Heart right ventricle (tissue), 16 donors: Measurements from ENCODE around the gene SH3PXD2B. TPM values are rescaled to one million over a fixed set of nuclear protein-coding genes. Genes with fewer than 3 reads are reported as not detected.
"Not testable (repeated sequence)": the region's sequence is repeated elsewhere in the genome, so short reads cannot be mapped to it uniquely, and the experiment has no call there.

ENCODE experiments used
- ATAC-seq, 8 donors: fragments of 200-7000 bp; cut with Tn5 transposase; one replicate each; pipeline ENCODE4 v1.9.1; 2020; ENCODE audit warnings: mild to moderate bottlenecking in 8 of 8, moderate library complexity in 8 of 8, moderate number of reproducible peaks in 1 of 8
- DNase-seq, 2 donors: peaks; one replicate each; pipeline ENCODE4 v3.0.0-alpha.2; 2020
- H3K27ac ChIP-seq, 10 donors: fragments of 200-600 bp; sonication (generic) in 2 of 10; one replicate each; pipeline versions ENCODE4 v1.5.0 to v1.8.0; 2020 to 2022; ENCODE audit warnings: mild to moderate bottlenecking in 3 of 10
- H3K27me3 ChIP-seq, 7 donors: fragments of 200-600 bp; one replicate each; pipeline ENCODE4 v1.8.0; 2021 to 2022; ENCODE audit warnings: mild to moderate bottlenecking in 2 of 7
- H3K36me3 ChIP-seq, 9 donors: fragments of 200-600 bp; sonication (generic) in 1 of 9; one replicate each; pipeline versions ENCODE4 v1.5.0 to v1.8.0; 2020 to 2022; ENCODE audit warnings: mild to moderate bottlenecking in 2 of 9
- H3K4me1 ChIP-seq, 9 donors: fragments of 200-600 bp; sonication (generic) in 1 of 9; one replicate each; pipeline versions ENCODE4 v1.5.0 to v1.8.0; 2020 to 2022; ENCODE audit warnings: mild to moderate bottlenecking in 4 of 9
- H3K4me3 ChIP-seq, 10 donors: fragments of 200-600 bp; sonication (generic) in 2 of 10; one replicate each; pipeline versions ENCODE4 v1.5.0 to v1.8.0; 2020 to 2022; ENCODE audit warnings: mild to moderate bottlenecking in 7 of 10, moderate library complexity in 2 of 10
- H3K9me3 ChIP-seq, 11 donors: fragments of 200-600 bp in 10 of 11; sonication (generic) in 2 of 11; one replicate each; pipeline versions ENCODE4 v1.5.0 to v1.8.0; 2013 to 2022; ENCODE audit warnings: mild to moderate bottlenecking in 2 of 11, control low read depth in 1 of 11, moderate library complexity in 1 of 11
- CTCF ChIP-seq, 9 donors: fragments of 200-600 bp; sonication (generic) in 2 of 9; IDR thresholded peaks; one replicate each; pipeline versions ENCODE4 v1.5.0 to v1.8.0; 2021 to 2022; ENCODE audit warnings: antibody characterized with exemption in 9 of 9, mild to moderate bottlenecking in 5 of 9, moderate library complexity in 1 of 9
- WGBS, 2 donors: extraction: QIAGEN DNeasy Blood & Tissue Kit; methylation state at CpG; one replicate each; pipeline ENCODE4 v1.1.7; 2013; ENCODE audit warnings: inconsistent platforms in 1 of 2; 5-methylcytosine and 5-hydroxymethylcytosine counted together
- intact Hi-C, 10 donors: fragments of 100-400 bp; cut with DNase I; formaldehyde crosslinking; loops; one replicate each; pipeline versions ENCODE4 v1.11.1 to v1.14.2; 2022
- polyA plus RNA-seq, 2 donors: library from polyadenylated mRNA; stranded (reverse); fragments of 200-250 nt; gene quantifications; one replicate each; pipeline ENCODE4 v1.2.3, GENCODE V29; 2013
- total RNA-seq, 10 donors: library from RNA; stranded (reverse); fragmentation: NEBNext Ultra II Directional in 3 of 10; extraction: Animal tissue kit (Norgen Biotek cat#: 25700) in 3 of 10; gene quantifications; one replicate each; pipeline versions ENCODE4 v1.2.1 to v1.2.4, GENCODE V29; 2021 to 2023
- donor health status: Arrhythmogenic right ventricular cardiomyopathy.
- donor health status: ischemic (EF 13 %, LVEDD 7.1; RV severe dilation, severe dysfunction).
- donor health status: healthy with polysubstance abuse.
- donor health status: DM: no; HTN: yes; CAD: no.
- donor health status: DM: no; HTN: no; CAD: no.
- donor health status: ischemic (EF 25% LVEDD 6.9; RV normal size, moderate dysfunction).
- donor health status: ischemic (EF 25% LVEDD 5.7; RV mildly dilated, moderate dysfunction).
- donor health status: healthy.
- donor health status: DM: yes; HTN: yes; CAD: no.
- donor health status: Ischemic cardiomyopathy.
- donor health status: ischemic (EF 35%, LVEDD 5.7; RV mildly dilated, moderate dysfunction).
- donor health status: nonischemic (EF 11% LVEDD 7.7; RV severe dilation, severe dysfunction).
- donor health status: DM: yes; HTN: yes; CAD: no.
- donor health status: PGD.
- donor health status: ischemic (EF 29% LVEDD 5.4; RV normal size, mild dysfunction).
- donor health status: nonischemic (EF 23%, LVEDD 6.1; RV moderate dilation, normal function).

SH3PXD2B gene
- total and polyA plus RNA-seq, 12 donors = 1.8 to 12.5 (median 5.5) TPM

DNA sequence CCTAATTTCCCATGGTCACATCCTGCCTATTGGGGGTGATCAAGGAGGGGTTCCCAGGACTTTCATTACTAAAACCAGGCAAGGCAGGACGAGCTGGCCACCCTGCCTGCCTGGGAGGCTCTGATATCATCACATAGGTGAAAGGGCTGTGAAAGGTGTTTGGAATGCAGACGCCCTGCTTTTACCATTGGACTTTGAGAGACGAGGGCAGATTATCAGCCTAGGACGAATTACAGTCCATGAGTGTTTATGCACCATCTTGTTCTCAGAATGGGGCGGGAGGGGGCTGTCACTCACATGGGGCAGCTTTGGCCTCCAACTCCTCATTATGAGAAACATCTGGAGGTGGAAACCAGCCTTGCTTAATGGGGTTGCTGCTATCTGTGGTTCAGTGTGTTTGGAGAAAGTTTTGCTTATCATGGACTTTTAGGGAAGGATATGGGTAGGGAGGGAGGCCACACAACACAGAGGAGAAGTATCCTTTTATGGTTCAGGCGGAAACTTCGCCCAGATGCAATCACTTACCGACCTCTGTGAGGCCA is 101.0 kb downstream of the SH3PXD2B start:
- intact Hi-C loops = loop anchor here in 1 of 10 donors (10.0 kb wide), 1 partner anchor 91 kb away; no protein-coding TSS in a partner anchor
- ATAC-seq (no peak), DNase-seq (no peak)
- no peak overlapping the region for H3K27ac ChIP-seq
- peaks cover 0 to 15% (median 0%) of the 10 kb centered on the region in 9 donors for H3K4me1 ChIP-seq
- peaks cover 0 to 92% (median 12%) of the 10 kb centered on the region in 9 donors for H3K36me3 ChIP-seq
- WGBS, 2 donors = 84 to 86% methylated on average over 8 of the region's 8 CpGs
- no peak for TF ChIP-seq CTCF (IDR thresholded peaks at IDR 0.05)
- H3K4me3 ChIP-seq = no peak overlapping the region
- H3K27me3 ChIP-seq = no peaks in the 10 kb centered on the region
- no peaks in the 10 kb centered on the region for H3K9me3 ChIP-seq

DNA sequence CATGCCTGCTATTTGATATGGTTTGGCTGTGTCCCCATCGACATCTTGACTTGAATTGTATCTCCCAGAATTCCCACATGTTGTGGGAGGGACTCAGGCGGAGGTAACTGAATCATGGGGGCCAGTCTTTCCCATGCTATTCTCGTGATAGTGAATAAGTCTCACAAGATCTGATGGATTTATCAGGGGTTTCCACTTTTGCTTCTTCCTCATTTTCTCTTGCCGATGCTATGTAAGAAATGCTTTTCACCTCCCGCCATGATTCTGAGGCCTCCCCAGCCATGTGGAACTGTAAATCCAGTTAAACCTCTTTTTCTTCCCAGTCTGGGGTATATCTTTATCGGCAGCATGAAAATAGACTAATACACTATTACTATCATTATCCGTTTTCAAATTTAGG is 101.8 kb downstream of the SH3PXD2B start:
- not testable (repeated sequence) for DNase-seq, H3K27ac ChIP-seq, H3K9me3 ChIP-seq, ATAC-seq, H3K4me3 ChIP-seq, H3K27me3 ChIP-seq
- peaks cover 0 to 15% (median 0%) of the 10 kb centered on the region in 9 donors for H3K4me1 ChIP-seq
- peaks cover 0 to 92% (median 10%) of the 10 kb centered on the region in 9 donors for H3K36me3 ChIP-seq
- 92 to 93% methylated on average over 7 of the region's 7 CpGs for WGBS, 2 donors
- intact Hi-C loops = loop anchor here in 1 of 10 donors (10.0 kb wide), 1 partner anchor 92 kb away; no protein-coding TSS in a partner anchor

- ATAC-seq = no peak
- no peaks in the 10 kb centered on the region for H3K27me3 ChIP-seq
- 97 to 98% methylated on average over 3 of the region's 3 CpGs for WGBS, 2 donors
- no peak overlapping the region for H3K27ac ChIP-seq
- H3K4me3 ChIP-seq = no peak overlapping the region
- peaks cover 0 to 92% (median 10%) of the 10 kb centered on the region in 9 donors for H3K36me3 ChIP-seq
- intact Hi-C loops = loop anchor here in 1 of 10 donors (10.0 kb wide), 1 partner anchor 93 kb away; no protein-coding TSS in a partner anchor
- no peak for DNase-seq
- no peaks in the 10 kb centered on the region for H3K9me3 ChIP-seq
- no peak for TF ChIP-seq CTCF (IDR thresholded peaks at IDR 0.05)
- peaks cover 0 to 13% (median 0%) of the 10 kb centered on the region in 9 donors for H3K4me1 ChIP-seq
Observed at GRCh38 chr5:172351240-172351778, 103.0 kb downstream of the SH3PXD2B start.

DNA sequence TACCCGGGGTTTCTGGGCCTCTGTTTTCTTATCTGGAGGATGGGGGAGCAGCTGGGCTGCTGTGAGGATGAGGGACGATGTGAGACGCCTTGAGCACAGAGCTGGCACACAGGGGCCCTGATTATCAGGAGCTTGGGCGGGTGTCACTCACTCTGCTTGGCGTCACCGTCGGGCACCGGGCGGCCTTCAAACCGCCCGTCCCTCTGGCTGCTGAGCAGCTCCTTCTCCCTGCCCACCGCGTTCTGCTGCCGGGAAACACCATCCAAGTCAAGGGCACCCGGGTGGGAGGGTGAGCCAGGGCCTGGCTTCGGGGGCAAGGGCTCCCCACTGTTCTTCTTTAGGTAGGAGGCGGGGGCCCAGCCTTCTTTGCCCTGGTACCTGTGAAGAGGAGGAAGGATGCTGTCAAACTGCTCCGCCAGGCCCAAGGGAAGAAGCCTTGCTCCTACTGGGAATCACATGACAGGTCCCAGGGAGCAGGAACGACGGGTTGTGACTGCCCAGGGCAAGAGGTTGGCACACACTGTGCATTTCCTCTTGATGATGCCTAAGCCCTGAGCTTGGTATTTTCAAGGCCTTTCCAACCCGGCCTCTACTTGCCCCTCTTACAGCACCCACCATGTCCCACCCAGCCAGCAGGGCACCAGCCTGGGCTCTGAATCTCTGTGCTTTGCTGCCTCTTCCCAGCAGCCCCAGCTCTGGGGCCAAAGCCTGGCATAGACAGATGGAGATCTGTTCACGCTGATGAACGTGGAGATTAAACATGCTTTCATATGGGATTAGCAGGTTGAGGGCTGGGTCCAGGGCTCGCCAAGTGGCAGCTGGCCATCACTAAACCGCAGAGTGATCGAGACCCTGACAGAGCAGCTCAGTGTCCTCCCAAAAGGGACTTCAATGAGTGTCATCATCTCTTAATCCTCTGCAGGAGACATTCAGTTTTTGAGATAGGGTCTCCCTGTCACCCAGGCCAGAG is 103.8 kb downstream of the SH3PXD2B start:
- TF ChIP-seq CTCF (IDR thresholded peaks at IDR 0.05) = no peak
- intact Hi-C loops = loop anchor here in 1 of 10 donors (10.0 kb wide), 1 partner anchor 94 kb away; no protein-coding TSS in a partner anchor
- no peak overlapping the region for H3K4me3 ChIP-seq
- H3K9me3 ChIP-seq = no peaks in the 10 kb centered on the region
- peaks cover 0 to 6% (median 0%) of the 10 kb centered on the region in 9 donors for H3K4me1 ChIP-seq
- H3K27ac ChIP-seq = no peak overlapping the region
- WGBS, 2 donors = 95 to 96% methylated on average over 25 to 26 of the region's 26 CpGs
- DNase-seq (no peak), ATAC-seq (no peak)
- H3K36me3 ChIP-seq = peaks cover 0 to 93% (median 10%) of the 10 kb centered on the region in 9 donors
- H3K27me3 ChIP-seq = no peaks in the 10 kb centered on the region

GRCh38 chr5:172348733-172349132 is 105.6 kb downstream of the SH3PXD2B start:
- 87 to 90% methylated on average over 5 of the region's 5 CpGs for WGBS, 2 donors
- DNase-seq, H3K9me3 ChIP-seq, ATAC-seq, H3K27me3 ChIP-seq, H3K4me3 ChIP-seq, intact Hi-C loops, H3K27ac ChIP-seq, H3K4me1 ChIP-seq: not testable (repeated sequence)
- H3K36me3 ChIP-seq = peaks cover 0 to 96% (median 10%) of the 10 kb centered on the region in 9 donors
